Stimulated activated CD8-positive, alpha-beta memory T cell treated with anti-CD3 and anti-CD28 coated beads, Interleukin-4, amount 100 ng/mL, for 48 hours (primary cell): ENCODE results near the gene IRF2BPL.
A peak's percentile ranks its signal among the peaks of the same experiment; 100 is the strongest.

Experiments
- DNase-seq: peaks from one replicate; pipeline ENCODE4 v3.0.0-alpha.2; 2020

IRF2BPL gene

DNA sequence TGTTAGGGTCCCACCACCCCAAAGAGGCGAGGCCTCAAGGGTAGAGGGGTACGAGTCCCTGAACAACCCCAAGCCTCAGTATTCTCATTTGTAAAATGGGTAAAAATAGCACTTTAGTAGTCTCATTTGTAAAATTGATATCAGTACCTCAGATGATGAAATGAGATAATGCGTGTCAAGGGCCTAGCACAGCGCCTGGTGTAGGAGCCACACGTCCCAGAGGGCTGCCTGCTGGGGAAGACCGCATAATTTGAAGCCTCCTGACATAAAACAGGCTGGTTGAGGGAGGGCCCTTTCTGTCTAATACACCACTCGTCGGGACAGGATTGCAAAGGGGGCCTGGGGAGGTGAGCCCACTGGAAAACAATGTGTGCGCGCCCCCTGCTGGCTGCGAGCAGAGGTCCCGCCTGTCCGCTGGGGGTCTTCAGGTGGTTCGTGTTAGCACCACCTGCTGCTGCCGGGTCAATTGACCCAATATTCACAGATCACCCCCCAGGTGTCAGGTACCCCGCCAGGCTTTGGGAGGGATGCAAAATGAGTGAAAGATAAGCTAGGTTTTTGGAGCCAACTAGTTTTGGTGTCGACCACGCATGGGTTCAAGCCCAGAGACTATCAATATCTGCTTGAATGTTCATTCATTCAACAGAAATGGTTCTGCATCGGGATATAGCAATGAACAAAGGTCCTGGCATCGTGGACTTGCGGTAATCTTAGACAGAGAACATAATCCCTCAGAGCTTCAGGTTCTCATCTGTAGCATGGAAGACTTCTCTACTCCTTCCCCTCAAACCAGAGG lies 24.7 kb upstream of the IRF2BPL start:
- peak; percentile 89 for DNase-seq

DNA sequence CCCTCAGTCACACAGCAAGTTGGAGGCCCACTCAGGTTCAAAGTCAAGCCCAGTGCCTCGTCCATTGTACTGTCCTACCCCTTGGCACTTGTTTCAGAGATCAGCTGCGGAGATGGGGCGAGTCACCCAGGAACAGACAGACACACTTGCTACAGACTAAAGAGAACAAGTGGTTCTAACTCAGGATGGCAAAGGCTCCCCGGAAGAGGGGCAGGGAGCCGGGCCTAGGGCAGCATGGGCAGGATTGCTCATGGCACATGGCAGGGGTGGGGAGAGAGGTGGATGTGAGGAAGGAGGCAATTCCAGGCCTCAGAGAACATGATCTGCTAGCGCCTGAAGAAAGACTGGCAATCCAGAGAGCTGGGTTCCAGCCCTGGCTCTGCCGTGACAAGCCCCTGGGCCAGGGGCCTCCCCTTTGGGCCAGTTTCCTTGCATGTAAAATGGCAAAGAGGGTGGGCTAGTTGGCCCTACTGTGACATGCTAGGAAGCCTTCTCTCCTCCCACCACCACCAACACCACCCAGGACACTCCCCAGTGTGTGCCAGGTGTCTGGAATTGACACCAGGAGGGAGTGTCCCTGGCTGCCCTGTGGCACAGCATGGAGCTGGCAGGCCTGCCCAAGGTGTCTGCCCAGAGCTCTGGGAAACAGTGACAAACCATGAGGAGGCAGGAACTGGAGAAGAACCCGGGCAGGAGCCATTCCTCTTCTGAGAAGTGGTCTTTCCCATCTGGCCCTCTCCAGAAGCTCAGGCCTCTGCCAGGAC lies 24.0 kb upstream of the IRF2BPL start:
- DNase-seq = no peak

DNA sequence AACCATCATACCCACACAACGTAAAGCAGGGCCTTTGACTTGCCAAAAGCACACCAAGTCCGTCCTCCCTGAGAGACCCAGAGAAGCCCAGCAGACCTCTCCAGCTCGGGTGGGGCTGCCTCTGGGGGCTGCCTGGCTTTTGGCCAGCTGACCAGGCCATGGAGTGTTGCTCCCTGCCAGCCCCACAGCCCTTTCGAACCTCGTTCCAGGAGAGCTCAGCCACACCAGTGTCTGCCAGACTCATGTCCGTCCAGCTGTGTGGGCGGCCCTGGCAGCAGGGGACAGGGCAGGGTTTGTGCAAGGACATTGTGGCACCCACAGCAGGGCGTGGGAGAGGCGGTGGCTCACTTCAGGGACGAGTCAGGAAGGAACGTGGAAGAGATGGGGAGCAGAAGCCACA lies 22.6 kb upstream of the IRF2BPL start:
- no peak for DNase-seq

DNA sequence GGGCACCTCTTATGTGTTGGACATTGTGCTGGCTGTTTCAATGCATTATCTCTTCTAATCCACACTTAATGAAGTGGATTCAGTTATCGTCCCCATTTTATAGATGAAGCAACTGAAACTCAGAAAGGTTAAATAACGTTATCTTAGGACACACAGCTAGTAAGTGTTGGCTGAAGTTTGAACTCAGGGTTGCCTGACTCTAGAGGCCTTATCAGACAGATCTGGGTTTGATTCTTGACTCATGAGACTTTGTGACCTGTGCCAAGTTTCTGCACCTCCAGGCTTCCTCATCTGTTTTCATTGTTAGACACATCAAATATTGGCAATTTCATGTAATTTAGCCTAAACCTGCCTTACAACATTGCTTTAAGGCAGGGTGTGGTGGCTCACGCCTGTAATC lies 18.2 kb upstream of the IRF2BPL start:
- no peak for DNase-seq

DNA sequence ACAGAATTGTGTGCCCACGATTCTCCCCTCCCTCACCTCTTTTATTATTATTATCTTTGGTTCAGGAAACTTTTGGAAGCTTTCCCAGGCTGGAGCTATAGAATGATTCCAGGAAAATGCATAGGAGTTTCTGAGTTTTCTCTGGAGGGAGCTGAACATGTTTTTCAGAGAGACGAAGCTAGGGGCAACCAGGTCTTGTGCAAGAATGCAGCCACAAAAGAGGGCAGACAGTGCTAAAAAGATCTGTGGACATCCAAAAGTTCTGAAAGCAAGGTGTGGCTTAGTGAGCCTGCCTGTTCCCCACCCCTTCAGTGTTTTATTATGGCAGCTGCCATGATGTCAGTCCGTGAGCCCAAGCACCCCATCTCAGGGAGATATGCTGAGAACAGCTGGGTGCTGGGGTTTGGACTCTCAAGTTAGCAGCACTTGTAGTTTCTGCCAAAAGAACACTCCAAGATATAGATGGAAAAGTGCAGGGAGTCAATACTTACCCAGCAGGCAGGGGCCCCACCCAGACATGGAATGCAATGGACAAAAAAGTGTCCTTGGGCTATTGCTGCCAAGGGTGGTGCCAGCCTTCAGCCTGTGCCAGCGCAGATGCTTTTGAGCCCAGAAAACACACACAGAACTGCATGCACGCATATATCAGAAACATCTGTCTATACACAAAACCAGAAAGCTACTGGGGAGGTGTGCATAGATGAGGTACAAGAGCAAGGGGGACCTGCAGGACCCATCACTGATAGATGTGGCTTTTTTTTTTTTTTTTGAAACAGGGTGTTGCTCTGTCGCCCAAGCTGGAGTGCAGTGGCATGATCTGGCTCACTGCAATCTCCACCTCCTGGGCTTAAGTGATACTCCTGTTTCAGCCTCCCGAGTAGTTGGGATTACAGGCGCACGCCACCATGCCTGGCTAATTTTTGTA lies 17.0 kb upstream of the IRF2BPL start:
- no peak for DNase-seq

DNA sequence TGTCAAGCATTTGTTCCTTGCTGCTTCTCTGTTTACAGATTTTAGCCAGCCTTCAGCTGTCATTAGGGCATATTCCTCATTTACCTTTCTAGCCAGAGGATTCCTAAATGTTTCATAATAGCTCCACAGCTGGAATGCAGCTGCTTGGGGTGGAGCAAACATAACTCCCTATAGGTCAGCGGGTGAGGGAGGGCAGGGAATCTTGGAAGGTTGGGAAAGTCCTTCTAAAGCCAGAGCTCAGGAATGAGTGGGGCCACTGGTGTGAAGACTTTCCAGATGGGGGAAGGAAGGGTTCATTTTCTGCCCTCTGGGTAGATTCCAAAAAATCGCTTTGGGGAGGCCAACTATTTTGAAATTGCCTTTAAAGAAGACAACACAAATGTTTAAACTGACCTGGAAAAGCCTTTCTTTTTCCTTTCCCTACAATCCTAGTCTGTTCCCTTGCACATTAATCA lies 16.3 kb upstream of the IRF2BPL start:
- DNase-seq = no peak

DNA sequence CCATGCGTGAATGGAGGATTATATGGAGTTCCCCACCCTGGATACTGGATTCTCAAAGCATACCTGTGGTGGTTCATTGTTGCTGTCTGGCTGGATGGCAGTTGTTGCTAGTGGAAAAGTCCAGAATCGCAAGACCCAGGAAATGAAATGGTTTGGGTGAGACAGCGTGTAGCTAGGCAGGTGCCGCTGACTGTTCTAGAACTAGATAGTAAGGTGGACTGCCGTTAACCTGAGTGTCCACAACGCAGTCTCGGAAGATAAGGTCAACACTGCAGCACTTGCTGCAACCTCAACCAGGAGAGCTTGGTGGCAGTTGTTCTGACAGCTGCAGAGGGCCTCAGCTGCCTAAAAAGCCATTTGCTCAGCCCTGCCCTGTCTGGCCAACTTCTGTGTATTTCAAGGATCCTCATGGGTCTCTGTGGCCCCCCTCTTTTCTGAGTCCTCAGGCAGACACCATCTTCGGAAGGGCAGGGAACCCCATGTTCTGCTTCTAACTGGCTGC lies 15.5 kb upstream of the IRF2BPL start:
- no peak for DNase-seq

DNA sequence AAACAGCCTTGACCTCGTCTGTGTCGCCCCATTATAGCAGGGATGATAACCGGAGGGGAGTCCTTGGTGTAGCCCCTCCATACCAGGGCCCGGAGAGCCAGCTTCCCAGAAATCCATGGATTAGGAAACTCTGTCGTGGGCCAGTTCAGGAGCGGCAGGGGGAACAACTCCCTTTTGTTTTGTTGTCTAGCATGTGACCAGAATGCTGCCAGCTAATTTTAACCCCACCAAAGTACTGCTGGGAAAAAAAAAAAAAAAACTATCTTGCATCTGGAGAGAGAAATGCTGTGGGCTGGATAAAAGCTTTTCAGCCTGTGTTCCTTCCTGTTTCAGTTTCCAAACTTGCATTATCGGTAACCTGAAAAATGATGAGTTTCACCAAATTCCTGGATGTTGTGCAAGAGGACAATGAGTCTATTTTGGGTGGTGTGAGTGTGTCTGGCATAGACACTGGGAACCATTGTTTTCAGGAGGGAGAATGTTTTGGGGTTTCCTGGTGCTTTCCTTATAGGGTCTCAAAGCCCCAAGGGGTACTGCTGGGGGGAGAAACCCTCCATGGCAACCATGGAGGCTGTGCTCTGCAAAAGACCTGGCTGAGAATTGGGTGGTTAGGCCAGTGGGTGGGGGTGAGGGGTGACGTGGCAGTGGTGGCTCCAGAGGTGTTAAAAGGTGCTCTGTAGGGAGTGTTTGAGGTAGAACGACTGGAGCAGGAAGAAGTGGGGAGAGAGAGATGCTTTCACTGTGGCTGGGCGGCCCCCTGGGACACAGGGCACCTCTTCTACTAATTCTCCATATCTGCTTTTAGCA lies 14.9 kb upstream of the IRF2BPL start:
- peak; percentile 73 for DNase-seq

DNA sequence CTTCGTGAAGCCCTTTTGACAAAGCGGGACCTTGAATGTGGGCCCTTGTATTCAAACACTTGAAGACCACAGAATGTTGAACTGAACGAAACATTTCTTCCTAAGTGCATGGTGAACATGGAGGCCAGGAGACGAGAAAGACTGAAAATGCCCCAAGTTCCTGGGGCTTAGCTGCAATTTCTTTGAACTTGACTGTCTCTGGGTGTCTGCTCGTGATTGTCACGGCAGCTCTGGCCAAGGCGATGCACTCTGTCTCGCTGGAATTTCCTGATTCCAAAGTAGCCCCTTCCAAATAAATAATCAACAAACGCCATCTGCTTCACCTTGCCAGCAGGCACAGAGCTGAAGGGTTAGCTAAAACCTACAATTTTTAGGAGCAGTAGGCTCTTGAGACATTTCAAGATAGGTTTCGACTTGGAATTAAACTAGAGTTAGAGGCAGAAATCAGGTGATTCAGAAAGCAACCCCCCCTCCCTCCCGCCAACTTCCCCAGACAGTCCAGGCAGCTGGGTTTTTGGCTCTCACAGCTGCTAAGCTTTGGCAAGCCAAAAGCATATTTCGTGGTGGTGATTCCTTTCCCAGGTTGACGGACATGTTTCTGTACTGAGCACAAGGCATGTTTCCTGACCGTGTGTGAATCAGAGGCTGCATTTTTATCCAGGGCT lies 13.5 kb upstream of the IRF2BPL start:
- no peak for DNase-seq

DNA sequence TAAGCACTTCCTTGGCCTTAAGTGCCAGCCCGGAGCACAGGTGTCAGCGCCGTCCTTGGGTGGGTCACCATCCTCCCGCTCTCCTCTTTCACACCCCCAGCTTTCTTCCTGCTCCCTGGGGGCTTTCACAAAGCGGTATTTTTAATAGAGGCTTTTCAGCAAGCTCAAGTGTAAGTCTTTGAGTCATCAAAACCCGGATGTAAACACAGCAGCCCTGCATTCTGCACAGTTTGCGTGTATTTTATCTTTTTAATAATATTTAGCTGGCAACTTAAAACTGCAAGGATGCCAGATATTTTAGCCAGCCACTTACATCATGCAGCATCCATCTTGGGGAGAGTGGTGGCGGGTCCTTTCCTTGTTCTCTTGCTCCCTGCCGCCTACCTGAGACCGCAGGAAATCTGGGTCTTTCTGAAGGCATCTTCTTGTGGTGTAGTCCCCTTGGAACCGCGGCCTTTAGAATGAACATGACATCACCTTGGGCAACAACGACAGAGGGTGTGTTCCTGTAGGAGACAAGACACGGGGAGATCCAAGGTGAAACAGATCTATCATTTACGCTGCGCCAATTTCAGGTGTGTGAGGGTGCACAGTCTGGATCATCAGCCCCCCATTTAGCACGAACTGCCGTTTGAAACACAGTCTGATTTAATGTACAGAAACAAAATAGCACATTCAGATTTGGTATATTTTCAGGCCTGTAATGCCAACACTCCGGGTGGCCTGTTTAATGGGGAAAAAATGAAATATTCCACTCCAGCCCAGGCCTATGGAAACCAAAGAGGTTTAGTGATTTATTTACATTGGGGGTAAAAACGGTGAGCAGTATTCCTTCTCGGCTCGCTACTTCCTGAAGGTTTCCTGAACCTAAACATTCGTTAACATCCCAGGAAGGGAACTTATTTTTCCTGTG lies 12.5 kb upstream of the IRF2BPL start:
- peak; percentile 64 for DNase-seq

DNA sequence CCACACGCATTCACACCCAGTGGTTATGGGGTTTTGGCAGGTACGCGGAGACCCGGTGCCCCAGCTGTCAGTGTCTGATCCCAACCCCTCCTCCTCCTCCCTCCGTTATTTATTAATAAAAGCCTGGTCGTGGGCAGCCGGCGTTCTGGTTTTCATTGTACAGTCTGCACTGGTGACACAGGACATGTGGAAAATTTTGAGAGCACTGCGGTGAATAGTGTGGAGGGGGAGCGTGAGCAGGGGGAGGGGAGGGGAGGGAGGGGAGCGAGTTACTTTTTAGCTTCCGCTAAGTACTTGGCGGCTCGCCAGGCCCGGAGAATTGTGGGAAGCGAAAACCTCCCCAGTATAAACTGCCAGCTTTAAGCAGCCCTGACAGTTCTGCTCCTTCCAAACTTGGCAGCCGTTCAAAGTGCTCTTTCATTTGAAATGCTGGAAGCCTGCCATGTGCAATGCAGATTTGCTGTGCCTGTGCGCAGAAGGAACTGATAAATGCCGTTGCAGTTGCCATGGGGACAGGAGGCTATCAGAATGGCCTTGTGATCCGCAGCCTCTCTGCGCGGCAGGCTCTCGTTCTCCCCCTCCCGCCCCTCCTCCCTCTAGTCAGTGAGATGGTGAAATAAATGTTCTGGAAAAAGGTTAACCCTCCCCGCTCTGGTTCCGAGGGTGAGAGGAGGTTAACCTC lies 11.7 kb upstream of the IRF2BPL start:
- DNase-seq = peak; percentile 97

DNA sequence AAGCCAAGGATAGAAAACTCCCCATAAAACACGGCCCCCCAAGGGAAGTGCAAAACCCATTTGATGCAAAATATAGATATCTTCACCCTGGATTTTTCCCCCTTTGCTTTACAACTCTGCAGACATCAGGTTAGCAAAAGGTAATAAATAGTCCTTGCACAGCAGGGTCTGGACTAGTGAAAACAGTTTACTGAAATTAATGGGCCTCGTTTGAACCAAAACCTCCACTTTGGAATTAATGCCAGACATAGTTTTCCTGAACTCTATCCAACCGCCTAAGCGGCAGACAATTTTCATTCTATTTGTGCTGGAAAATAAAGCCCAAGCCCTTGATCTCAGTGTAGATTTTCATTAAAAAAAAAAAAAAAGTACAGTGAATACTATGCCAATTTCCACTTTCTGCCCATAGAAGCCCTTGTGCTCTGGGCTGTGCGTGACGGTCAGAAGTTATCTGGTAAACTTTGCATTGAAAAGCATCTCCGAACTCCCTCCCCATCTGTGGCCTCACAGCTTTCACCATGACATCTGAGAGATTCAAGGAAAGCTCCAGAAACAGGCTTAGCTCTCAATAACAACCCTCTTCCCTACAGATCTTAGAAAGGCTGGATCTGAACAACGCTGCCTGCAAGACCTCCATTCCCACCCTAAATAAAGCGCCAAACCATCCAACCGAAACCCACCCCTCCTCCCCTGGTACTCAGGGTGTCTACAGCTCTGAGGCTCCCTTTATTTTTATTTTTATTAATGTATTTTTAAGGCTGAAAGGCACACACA lies 11.0 kb upstream of the IRF2BPL start:
- DNase-seq = no peak

DNA sequence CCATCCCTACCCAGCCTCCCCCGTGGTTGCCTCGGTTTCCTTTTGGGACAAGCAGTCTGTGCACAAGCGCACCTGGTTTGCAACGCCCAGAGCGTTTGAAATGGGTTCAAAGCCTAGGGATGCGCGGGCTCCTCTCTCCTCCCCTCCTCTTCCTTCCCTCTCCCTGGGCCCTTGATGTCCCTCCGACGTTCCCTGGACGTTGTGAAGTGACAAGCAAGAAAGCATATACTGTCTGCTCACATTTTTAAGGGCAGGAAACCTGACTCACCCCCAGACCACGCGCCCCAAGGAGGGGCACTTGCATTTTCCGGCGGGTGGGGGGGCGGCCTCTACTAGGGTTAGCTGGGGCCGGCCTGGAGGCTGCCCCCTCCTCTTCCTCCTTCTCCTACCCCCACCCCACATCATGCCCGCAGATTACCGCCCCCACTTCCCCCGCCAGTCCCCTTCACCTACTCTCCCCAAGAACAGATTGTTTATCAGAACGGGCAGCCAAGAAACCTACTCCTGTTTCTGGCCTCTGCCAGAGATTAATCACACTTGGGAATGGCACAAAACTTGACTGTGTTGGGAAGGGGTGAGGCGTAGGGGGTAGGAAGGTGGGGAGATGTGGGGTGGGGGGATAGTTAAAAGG lies 9.5 kb upstream of the IRF2BPL start:
- DNase-seq = peak; percentile 74

DNA sequence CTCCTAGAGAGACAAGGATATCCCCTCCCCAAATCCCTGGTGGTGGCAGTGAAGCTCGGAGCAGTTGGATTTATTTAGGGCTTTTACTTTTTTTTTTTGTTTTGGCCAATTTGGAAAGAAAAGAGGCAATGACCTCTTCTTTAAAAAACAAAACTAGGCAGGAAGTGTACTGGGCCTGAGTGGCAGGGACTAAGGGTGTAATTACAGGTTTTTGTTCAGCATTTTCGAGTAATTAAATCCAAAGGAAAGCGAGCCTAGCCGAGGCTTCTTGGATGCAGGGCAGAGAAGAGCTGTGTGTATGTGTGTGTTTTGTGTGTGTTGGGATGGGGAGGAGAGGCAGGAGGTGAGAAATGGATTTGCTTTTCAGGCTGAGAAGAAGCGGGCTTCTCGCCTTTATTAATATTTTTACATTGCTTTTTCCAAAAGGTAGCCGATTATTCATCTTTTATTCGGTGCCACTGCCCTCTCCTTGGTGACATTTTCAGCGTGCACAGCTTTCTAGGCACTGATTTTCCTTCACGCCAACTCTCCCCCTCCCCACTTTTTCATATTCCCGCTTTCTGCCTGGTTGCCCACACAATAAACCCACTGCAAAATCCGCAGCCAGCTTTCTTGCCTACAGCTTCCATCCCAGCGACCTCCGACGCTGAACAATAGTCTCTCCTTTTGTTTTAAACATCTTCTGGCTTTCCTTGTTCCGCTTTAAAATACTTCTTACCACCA lies 8.9 kb upstream of the IRF2BPL start:
- no peak for DNase-seq

DNA sequence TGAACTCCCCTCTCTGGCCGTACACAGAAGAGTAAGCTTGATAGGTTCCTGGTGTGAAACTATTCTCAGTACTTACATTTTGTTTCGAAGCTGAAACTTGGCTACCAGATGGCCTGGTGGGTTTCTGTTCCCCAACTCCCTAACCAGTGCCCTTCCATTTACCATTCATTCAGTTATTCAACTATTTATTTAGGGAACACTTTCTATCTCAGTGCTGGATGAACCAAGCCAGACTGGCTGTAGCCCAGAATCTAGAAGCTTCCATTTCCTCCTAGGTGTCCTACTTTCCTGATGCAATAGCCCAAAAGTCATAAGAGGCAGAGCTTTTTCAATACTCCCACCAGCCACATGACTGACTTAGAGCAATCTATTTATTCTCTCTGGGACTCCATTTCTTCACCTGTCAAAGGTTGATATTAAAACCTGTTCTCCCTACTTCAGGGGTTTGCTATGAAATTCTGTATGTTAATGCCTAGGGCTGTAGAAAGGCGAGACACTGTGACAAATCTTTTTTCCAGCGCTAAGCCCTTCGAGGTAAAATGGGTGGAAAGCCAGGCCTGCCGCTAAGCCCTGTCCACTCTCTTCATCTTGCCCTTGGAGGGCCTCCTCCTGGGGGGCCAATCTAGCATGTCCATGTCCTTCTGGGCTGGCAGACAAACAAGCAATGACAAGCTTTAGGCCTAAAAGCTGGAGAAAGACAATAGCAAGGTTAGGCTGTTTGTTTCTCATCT lies 8.1 kb upstream of the IRF2BPL start:
- DNase-seq = no peak

DNA sequence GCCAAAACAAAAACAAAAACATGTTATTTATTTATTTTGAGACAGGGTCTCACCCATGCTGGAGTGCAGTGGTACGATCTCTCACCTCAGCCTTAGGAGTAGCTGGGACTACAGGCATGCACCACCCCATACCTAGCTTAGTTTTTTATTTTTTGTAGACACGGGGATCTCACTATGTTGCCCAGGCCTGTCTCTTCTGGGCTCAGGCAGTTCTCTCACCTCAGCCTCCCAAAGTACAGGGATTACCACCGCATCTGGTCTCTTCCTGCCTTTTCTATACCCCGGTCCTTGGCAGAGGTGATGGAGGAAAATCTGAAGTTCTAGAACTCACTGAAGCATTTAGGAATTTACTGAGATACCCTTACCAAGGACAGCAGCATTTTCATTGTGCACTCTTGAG lies 6.8 kb upstream of the IRF2BPL start:
- no peak for DNase-seq
